NOMO-1 (cell line): ENCODE results near the gene ALCAM.

ENCODE experiments used
- DNase-seq, 2 experiments: peaks; one replicate each; lab custom pipeline; 2025; ENCODE audit not compliant: unreplicated experiment in 2 of 2; lab: John Stamatoyannopoulos, UW

Gene ALCAM

GRCh38 chr3:105518203-105518602 lies 151.5 kb downstream of the ALCAM start:
- peak in 1 of 2 experiments; percentile 1 for DNase-seq

- DNase-seq, result peak; percentile 42 to 54
Observed at GRCh38 chr3:105518806-105519418, 152.2 kb downstream of the ALCAM start.

- no peak for DNase-seq
Observed at GRCh38 chr3:105521770-105522169, 155.1 kb downstream of the ALCAM start.

- no peak for DNase-seq
Observed at GRCh38 chr3:105523501-105523900, 156.8 kb downstream of the ALCAM start.

GRCh38 chr3:105525531-105525930 lies 158.8 kb downstream of the ALCAM start:
- no peak for DNase-seq

GRCh38 chr3:105526360-105527111 lies 159.8 kb downstream of the ALCAM start:
- no peak for DNase-seq

- DNase-seq, result no peak
Observed at GRCh38 chr3:105527535-105527934, 160.8 kb downstream of the ALCAM start.

- no peak for DNase-seq
Observed at GRCh38 chr3:105527949-105528348, 161.2 kb downstream of the ALCAM start.

GRCh38 chr3:105528955-105529354 lies 162.2 kb downstream of the ALCAM start:
- no peak for DNase-seq

GRCh38 chr3:105529456-105529855 lies 162.7 kb downstream of the ALCAM start:
- DNase-seq, result no peak

- no peak for DNase-seq
Observed at GRCh38 chr3:105532251-105532650, 165.5 kb downstream of the ALCAM start.

- no peak for DNase-seq
Observed at GRCh38 chr3:105533960-105534359, 167.3 kb downstream of the ALCAM start.

GRCh38 chr3:105534491-105534890 lies 167.8 kb downstream of the ALCAM start:
- DNase-seq, result no peak

GRCh38 chr3:105537371-105538080 lies 170.8 kb downstream of the ALCAM start:
- DNase-seq, result no peak

GRCh38 chr3:105538483-105538882 lies 171.8 kb downstream of the ALCAM start:
- no peak for DNase-seq

GRCh38 chr3:105539897-105540296 lies 173.2 kb downstream of the ALCAM start:
- DNase-seq, result no peak

- no peak for DNase-seq
Observed at GRCh38 chr3:105542282-105543019, 175.7 kb downstream of the ALCAM start.

GRCh38 chr3:105545051-105545450 lies 178.3 kb downstream of the ALCAM start:
- no peak for DNase-seq

- DNase-seq, result no peak
Observed at GRCh38 chr3:105553851-105554250, 187.1 kb downstream of the ALCAM start.

- DNase-seq, result no peak
Observed at GRCh38 chr3:105555206-105555605, 188.5 kb downstream of the ALCAM start.

GRCh38 chr3:105559856-105560255 lies 193.1 kb downstream of the ALCAM start:
- no peak for DNase-seq
